Mesenchymal stem cell (in vitro differentiated cells and primary cell): ENCODE measurements around the gene SPAM1.
A peak's percentile ranks its signal among the peaks of the same experiment; 100 is the strongest.

Source experiments
- DNase-seq: peaks from one replicate; pipeline ENCODE4 v3.0.0-alpha.2; 2013
- H2AFZ ChIP-seq: one replicate; pipeline ENCODE4 v1.6.1; 2013; ENCODE audit warnings: low read depth, mild to moderate bottlenecking, control low read depth, inconsistent platforms, low read length, moderate library complexity
- H2AK5ac ChIP-seq: 2 replicates; pipeline ENCODE4 v1.6.1; 2013; ENCODE audit warnings: low read length, moderate library complexity, mild to moderate bottlenecking, inconsistent platforms; ENCODE audit not compliant: severe bottlenecking
- H2BK120ac ChIP-seq: one replicate; pipeline ENCODE4 v1.6.1; 2013; ENCODE audit warnings: low read depth, mild to moderate bottlenecking, inconsistent platforms, low read length, moderate library complexity
- H2BK12ac ChIP-seq, 2 experiments: one replicate each; pipeline ENCODE4 v1.6.1; 2013; ENCODE audit warnings: inconsistent platforms in 2 of 2, low read length in 2 of 2, mild to moderate bottlenecking in 2 of 2, moderate library complexity in 2 of 2, control low read depth in 1 of 2
- H2BK15ac ChIP-seq: one replicate; pipeline ENCODE4 v1.6.1; 2013; ENCODE audit warnings: mild to moderate bottlenecking, low read depth, inconsistent platforms; ENCODE audit not compliant: poor library complexity, severe bottlenecking
- H2BK5ac ChIP-seq: 2 replicates; pipeline ENCODE4 v1.6.1; 2013; ENCODE audit warnings: low read depth, mild to moderate bottlenecking, low read length, control low read depth, inconsistent platforms; ENCODE audit not compliant: poor library complexity, severe bottlenecking
- H3K14ac ChIP-seq, 2 experiments: one replicate each; pipeline ENCODE4 v1.6.1; 2013; ENCODE audit warnings: inconsistent platforms in 2 of 2, low read length in 2 of 2, control low read depth in 1 of 2, mild to moderate bottlenecking in 1 of 2, moderate library complexity in 1 of 2
- H3K18ac ChIP-seq, 2 experiments: one replicate each; pipeline ENCODE4 v1.6.1; 2013; ENCODE audit warnings: inconsistent platforms in 2 of 2, low read length in 2 of 2, control low read depth in 1 of 2, low read depth in 1 of 2, mild to moderate bottlenecking in 1 of 2
- H3K23ac ChIP-seq, 2 experiments: one replicate each; pipeline ENCODE4 v1.6.1; 2013; ENCODE audit warnings: inconsistent platforms in 2 of 2, low read length in 2 of 2, mild to moderate bottlenecking in 2 of 2, moderate library complexity in 2 of 2, control low read depth in 1 of 2
- H3K27ac ChIP-seq: 2 replicates; pipeline ENCODE4 v1.5.1; 2013; ENCODE audit warnings: mild to moderate bottlenecking, moderate library complexity, low read length, control low read depth, inconsistent platforms; ENCODE audit not compliant: poor library complexity, severe bottlenecking
- H3K27me3 ChIP-seq, 2 experiments: 2 replicates each; pipeline versions ENCODE4 v1.6.1 to v1.7.0; 2013; ENCODE audit warnings: low read length in 2 of 2, mild to moderate bottlenecking in 2 of 2, moderate library complexity in 2 of 2, control low read depth in 1 of 2, inconsistent platforms in 1 of 2; ENCODE audit not compliant: control insufficient read depth in 1 of 2, insufficient read depth in 1 of 2
- H3K36me3 ChIP-seq, 2 experiments: 2 replicates each; pipeline versions ENCODE4 v1.6.1 to v1.7.0; 2013; ENCODE audit warnings: low read length in 2 of 2, control low read depth in 1 of 2, inconsistent platforms in 1 of 2, low read depth in 1 of 2, mild to moderate bottlenecking in 1 of 2; ENCODE audit not compliant: insufficient read depth in 2 of 2, control insufficient read depth in 1 of 2
- H3K4ac ChIP-seq, 2 experiments: one replicate each; pipeline ENCODE4 v1.6.1; 2013; ENCODE audit warnings: inconsistent platforms in 2 of 2, low read length in 2 of 2, mild to moderate bottlenecking in 2 of 2, moderate library complexity in 2 of 2, control low read depth in 1 of 2, low read depth in 1 of 2
- H3K4me1 ChIP-seq: 2 replicates; pipeline ENCODE4 v1.6.1; 2013; ENCODE audit warnings: low read depth, low read length, control low read depth; ENCODE audit not compliant: control insufficient read depth, insufficient read depth
- H3K4me2 ChIP-seq: 2 replicates; pipeline ENCODE4 v1.6.1; 2013; ENCODE audit warnings: low read length, mild to moderate bottlenecking, inconsistent platforms; ENCODE audit not compliant: poor library complexity, severe bottlenecking
- H3K4me3 ChIP-seq, 2 experiments: 2 replicates each; pipeline versions ENCODE4 v1.5.1 to v1.7.0; 2013; ENCODE audit warnings: low read length in 2 of 2, mild to moderate bottlenecking in 2 of 2, control low read depth in 1 of 2, low read depth in 1 of 2; ENCODE audit not compliant: insufficient read depth in 1 of 2
- H3K79me1 ChIP-seq: replicated peaks from 2 replicates; pipeline ENCODE4 v1.6.1; 2013; ENCODE audit warnings: mild to moderate bottlenecking, control low read depth, low read length, inconsistent platforms; ENCODE audit not compliant: poor library complexity, severe bottlenecking
- H3K9ac ChIP-seq: 2 replicates; pipeline ENCODE4 v1.7.0; 2013; ENCODE audit warnings: mild to moderate bottlenecking, low read length, moderate library complexity
- H3K9me3 ChIP-seq: 2 replicates; pipeline ENCODE4 v1.7.0; 2013; ENCODE audit warnings: mild to moderate bottlenecking, low read length; ENCODE audit not compliant: control insufficient read depth
- H4K8ac ChIP-seq: one replicate; pipeline ENCODE4 v1.6.1; 2013; ENCODE audit warnings: inconsistent platforms, mild to moderate bottlenecking, low read length, moderate library complexity
- H4K91ac ChIP-seq: one replicate; pipeline ENCODE4 v1.6.1; 2013; ENCODE audit warnings: mild to moderate bottlenecking, low read length, inconsistent platforms
- WGBS: methylation state at CpG from one replicate; pipeline ENCODE4 v1.1.7; 2013; ENCODE audit warnings: mixed read lengths; 5-methylcytosine and 5-hydroxymethylcytosine counted together

Gene SPAM1

GRCh38 chr7:123966936-123967335, 41.9 kb downstream of the SPAM1 start:
- Histone ChIP-seq H3K4ac (no peak overlapping the region), H4K91ac (no peak overlapping the region), H3K79me1 (no peaks in the 10 kb centered on the region), H3K14ac (no peak overlapping the region), H3K27me3 (no peaks in the 10 kb centered on the region), H2BK5ac (no peak overlapping the region), H3K18ac (no peak overlapping the region), H3K23ac (no peak overlapping the region), H2BK120ac (no peak overlapping the region), H2AFZ (no peak overlapping the region), H3K9me3 (no peaks in the 10 kb centered on the region), H4K8ac (no peak overlapping the region), H2BK15ac (no peak overlapping the region), H3K36me3 (no peaks in the 10 kb centered on the region), H3K9ac (no peak overlapping the region), H2BK12ac (no peak overlapping the region), H3K4me2 (no peak overlapping the region), H3K4me3 (no peak overlapping the region), H3K27ac (no peak overlapping the region), H3K4me1 (no peaks in the 10 kb centered on the region), H2AK5ac (no peak overlapping the region)
- WGBS, result 0% methylated on average over 1 of the region's 4 CpGs
- peak; percentile 38 for DNase-seq

- Histone ChIP-seq H2AK5ac (no peak overlapping the region), H4K91ac (no peak overlapping the region), H2BK120ac (no peak overlapping the region), H2BK15ac (no peak overlapping the region), H2BK5ac (no peak overlapping the region), H3K23ac (no peak overlapping the region), H3K79me1 (no peaks in the 10 kb centered on the region), H3K4me2 (no peak overlapping the region), H3K4ac (no peak overlapping the region), H3K36me3 (no peaks in the 10 kb centered on the region), H4K8ac (no peak overlapping the region), H2AFZ (no peak overlapping the region), H3K27ac (no peak overlapping the region), H3K4me1 (no peaks in the 10 kb centered on the region), H3K14ac (no peak overlapping the region), H2BK12ac (no peak overlapping the region), H3K4me3 (no peak overlapping the region), H3K18ac (no peak overlapping the region), H3K9ac (no peak overlapping the region), H3K9me3 (no peaks in the 10 kb centered on the region), H3K27me3 (no peaks in the 10 kb centered on the region)
- WGBS, result 40% methylated on average over 1 of the region's 1 CpG
- no peak for DNase-seq
These were observed 47.0 kb downstream of the SPAM1 start for GRCh38 chr7:123972045-123972444.

DNA sequence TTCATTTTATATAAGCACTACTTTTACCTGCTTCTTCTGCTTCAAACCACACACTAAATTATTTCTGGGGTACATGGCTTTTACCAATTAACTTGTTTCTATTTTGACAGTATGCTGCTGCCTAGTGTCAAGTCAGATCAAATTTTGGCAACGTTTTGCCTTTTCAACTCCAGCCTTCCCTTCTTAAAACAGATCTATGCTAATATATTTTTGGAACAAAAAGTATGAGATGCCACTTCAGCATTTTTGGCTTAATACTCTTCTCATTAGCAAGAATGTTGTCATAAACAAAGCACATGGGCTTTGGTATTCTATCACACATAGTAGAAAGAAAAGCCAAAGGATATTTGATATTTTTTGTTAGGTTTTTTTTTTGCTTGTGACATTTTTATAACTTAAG, 47.8 kb downstream of the SPAM1 start:
- Histone ChIP-seq H3K4me1 (no peaks in the 10 kb centered on the region), H3K14ac (no peak overlapping the region), H3K9me3 (no peaks in the 10 kb centered on the region), H2BK120ac (no peak overlapping the region), H3K23ac (no peak overlapping the region), H3K18ac (no peak overlapping the region), H3K9ac (no peak overlapping the region), H4K8ac (no peak overlapping the region), H3K4me3 (no peak overlapping the region), H3K79me1 (no peaks in the 10 kb centered on the region), H3K36me3 (no peaks in the 10 kb centered on the region), H3K27me3 (no peaks in the 10 kb centered on the region), H2BK12ac (no peak overlapping the region), H4K91ac (no peak overlapping the region), H2AK5ac (no peak overlapping the region), H3K4me2 (no peak overlapping the region), H2BK15ac (no peak overlapping the region), H3K27ac (no peak overlapping the region), H2BK5ac (no peak overlapping the region), H3K4ac (no peak overlapping the region), H2AFZ (no peak overlapping the region)
- DNase-seq, result no peak
- no CpG with 5 or more reads among the region's 1 CpG for WGBS

DNA sequence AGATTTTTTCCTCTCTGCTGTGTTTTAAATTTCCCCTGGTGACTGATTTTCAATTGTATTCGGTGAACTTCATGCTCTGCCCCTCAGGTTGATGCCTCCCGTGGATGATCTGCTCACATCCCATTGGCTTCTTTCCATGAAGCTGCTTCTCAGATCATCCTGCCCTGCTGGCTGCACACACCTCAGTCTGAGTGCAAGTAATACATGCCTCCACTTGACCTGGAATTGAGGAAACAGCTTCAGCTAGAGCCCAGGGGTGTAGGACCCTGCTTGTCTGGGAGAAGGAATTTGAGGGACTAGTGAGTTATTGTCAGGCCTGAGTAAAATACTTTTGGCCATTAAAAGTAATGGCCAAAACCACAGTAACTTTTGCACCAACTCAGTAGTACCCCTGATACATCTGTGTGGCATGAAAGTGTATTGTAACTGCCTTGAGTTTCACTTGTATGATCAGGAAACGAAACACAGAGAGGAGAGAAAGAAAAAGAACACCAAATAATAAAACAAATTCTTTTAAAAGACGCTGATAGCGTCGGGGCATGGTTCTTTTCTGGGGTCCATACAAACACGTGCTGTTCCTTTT, 49.4 kb downstream of the SPAM1 start:
- Histone ChIP-seq H3K9ac (no peak overlapping the region), H2BK5ac (no peak overlapping the region), H3K18ac (no peak overlapping the region), H2AK5ac (no peak overlapping the region), H3K79me1 (no peaks in the 10 kb centered on the region), H2AFZ (no peak overlapping the region), H3K4me1 (no peaks in the 10 kb centered on the region), H3K27me3 (no peaks in the 10 kb centered on the region), H3K4ac (no peak overlapping the region), H4K8ac (no peak overlapping the region), H3K9me3 (no peaks in the 10 kb centered on the region), H3K27ac (no peak overlapping the region), H3K4me2 (no peak overlapping the region), H3K23ac (no peak overlapping the region), H3K36me3 (no peaks in the 10 kb centered on the region), H2BK15ac (no peak overlapping the region), H2BK12ac (no peak overlapping the region), H3K14ac (no peak overlapping the region), H4K91ac (no peak overlapping the region), H2BK120ac (no peak overlapping the region), H3K4me3 (no peak overlapping the region)
- 83% methylated on average over 5 of the region's 7 CpGs for WGBS
- no peak for DNase-seq
